GM23338 (cell line): Measurements from ENCODE around the gene PIK3AP1. TPM values are rescaled to one million over a fixed set of nuclear protein-coding genes. Genes with fewer than 3 reads are reported as not detected.

Experiments used
- ATAC-seq: fragments of 200-7000 bp; cut with Tn5 transposase; 3 replicates; pipeline ENCODE4 v1.9.1; 2020
- DNase-seq: peaks from one replicate; pipeline ENCODE4 v3.0.0-alpha.2; 2015; ENCODE audit warnings: low spot score
- H2AFZ ChIP-seq: fragments of 200-600 bp; sonication (generic); 2 replicates; pipeline ENCODE4 v1.8.0; 2016; ENCODE audit warnings: antibody characterized with exemption, mild to moderate bottlenecking, moderate library complexity
- H3F3A ChIP-seq: fragments of 200-600 bp; sonication (generic); replicated peaks from 2 replicates; pipeline ENCODE4 v1.8.0; 2017; ENCODE audit warnings: antibody characterized with exemption, mixed run types, low read depth
- H3K27ac ChIP-seq: fragments of 200-600 bp; sonication (generic); 2 replicates; pipeline ENCODE4 v1.6.1; 2016; ENCODE audit warnings: low read depth
- H3K27me3 ChIP-seq: fragments of 200-600 bp; sonication (generic); 2 replicates; pipeline ENCODE4 v1.8.0; 2016; ENCODE audit warnings: mild to moderate bottlenecking, mixed run types, moderate library complexity; ENCODE audit not compliant: insufficient read depth
- H3K36me3 ChIP-seq: fragments of 200-600 bp; sonication (generic); 2 replicates; pipeline ENCODE4 v1.8.0; 2016; ENCODE audit warnings: mild to moderate bottlenecking; ENCODE audit not compliant: insufficient read depth
- H3K4me1 ChIP-seq: fragments of 200-600 bp; sonication (generic); 2 replicates; pipeline ENCODE4 v1.8.0; 2016; ENCODE audit warnings: mild to moderate bottlenecking, moderate library complexity; ENCODE audit not compliant: insufficient read depth
- H3K4me2 ChIP-seq: fragments of 200-600 bp; sonication (generic); 2 replicates; pipeline ENCODE4 v1.7.1; 2017; ENCODE audit warnings: mixed run types
- H3K4me3 ChIP-seq: fragments of 200-600 bp; sonication (generic); 2 replicates; pipeline ENCODE4 v1.6.1; 2016; ENCODE audit warnings: mixed run types
- H3K79me2 ChIP-seq: fragments of 200-600 bp; sonication (generic); replicated peaks from 2 replicates; pipeline ENCODE4 v1.8.0; 2017; ENCODE audit warnings: mild to moderate bottlenecking; ENCODE audit not compliant: insufficient read depth
- H3K9me2 ChIP-seq: fragments of 200-600 bp; sonication (generic); 2 replicates; pipeline ENCODE4 v1.8.0; 2017; ENCODE audit not compliant: insufficient read depth
- H4K20me1 ChIP-seq: fragments of 200-600 bp; sonication (generic); replicated peaks from 2 replicates; pipeline ENCODE4 v1.8.0; 2017; ENCODE audit warnings: mild to moderate bottlenecking; ENCODE audit not compliant: insufficient read depth
- H3K27ac Mint-ChIP-seq: 2 replicates; pipeline ENCODE4 v1.8.0; 2020; ENCODE audit warnings: inconsistent platforms, mild to moderate bottlenecking, moderate library complexity, mixed read lengths
- H3K27me3 Mint-ChIP-seq: 3 replicates; pipeline ENCODE4 v1.8.0; 2022; ENCODE audit warnings: low read depth, mild to moderate bottlenecking, moderate library complexity, mixed read lengths, inconsistent platforms; ENCODE audit not compliant: insufficient read depth, poor library complexity
- H3K36me3 Mint-ChIP-seq: 3 replicates; pipeline ENCODE4 v1.8.0; 2021; ENCODE audit warnings: low read depth, mild to moderate bottlenecking, inconsistent platforms, moderate library complexity, mixed read lengths
- H3K4me1 Mint-ChIP-seq: 3 replicates; pipeline ENCODE4 v1.8.0; 2020; ENCODE audit warnings: mild to moderate bottlenecking, inconsistent platforms, mixed read lengths
- H3K4me3 Mint-ChIP-seq: 3 replicates; pipeline ENCODE4 v1.8.0; 2021; ENCODE audit warnings: moderate library complexity, mild to moderate bottlenecking, inconsistent platforms, mixed read lengths
- H3K9me3 Mint-ChIP-seq: 3 replicates; pipeline ENCODE4 v1.8.0; 2020; ENCODE audit warnings: moderate library complexity, mild to moderate bottlenecking, inconsistent platforms, mixed read lengths
- CREB1 ChIP-seq: fragments of 250-450 bp; sonication (Bioruptor Pico); IDR thresholded peaks from 2 replicates; pipeline ENCODE4 v1.5.0; 2020; ENCODE audit warnings: low read depth, mild to moderate bottlenecking, moderate library complexity
- EZH2 ChIP-seq: fragments of 200-600 bp; sonication (generic); IDR thresholded peaks from one replicate; pipeline ENCODE4 v1.8.0; 2017; ENCODE audit warnings: antibody characterized with exemption, mild to moderate bottlenecking, low read depth; ENCODE audit not compliant: unreplicated experiment
- EZH2phosphoT487 ChIP-seq: fragments of 200-600 bp; sonication (generic); IDR thresholded peaks from one replicate; pipeline ENCODE4 v1.8.1; 2018; ENCODE audit warnings: antibody characterized with exemption; ENCODE audit not compliant: unreplicated experiment
- JUNB ChIP-seq: IDR thresholded peaks from one replicate; pipeline ENCODE4 v1.6.1; 2016; ENCODE audit warnings: antibody characterized with exemption; ENCODE audit not compliant: unreplicated experiment
- NANOG ChIP-seq: IDR thresholded peaks from 2 replicates; pipeline ENCODE4 v1.6.1; 2016; ENCODE audit warnings: antibody characterized with exemption, borderline replicate concordance
- POLR2AphosphoS5 ChIP-seq: IDR thresholded peaks from 2 replicates; pipeline ENCODE4 v1.6.1; 2016; ENCODE audit warnings: antibody characterized with exemption, low read depth
- STAT1 ChIP-seq: IDR thresholded peaks from one replicate; pipeline ENCODE4 v1.6.1; 2016; ENCODE audit warnings: antibody characterized with exemption; ENCODE audit not compliant: unreplicated experiment
- ZNF114 ChIP-seq: fragments of 250-450 bp; sonication (Bioruptor Pico); IDR thresholded peaks from 2 replicates; pipeline ENCODE4 v1.5.0; 2020; ENCODE audit warnings: mild to moderate bottlenecking, moderate library complexity
- ZNF462 ChIP-seq: fragments of 250-450 bp; sonication (Bioruptor Pico); IDR thresholded peaks from 2 replicates; pipeline ENCODE4 v1.5.0; 2020; ENCODE audit warnings: mild to moderate bottlenecking, moderate library complexity
- polyA plus RNA-seq: library from polyadenylated mRNA; unstranded; fragments of >200 nt; fragmentation: Nextera tagmentation; extraction: Ambion mirVana; gene quantifications from 2 replicates; pipeline ENCODE4 v1.2.1, GENCODE V29; 2016
- total RNA-seq: library from RNA; depleted of rRNA; stranded (reverse); fragments of >200 nt; shearing (Covaris generic); gene quantifications from 2 replicates; pipeline ENCODE4 v1.2.3, GENCODE V29; 2014
- TF ChIP-seq, protein P1 (sequence below): IDR thresholded peaks from one replicate; pipeline ENCODE4 v1.6.1; 2018; ENCODE audit warnings: antibody characterized with exemption; ENCODE audit not compliant: unreplicated experiment
- TF ChIP-seq, protein P2 (sequence below): IDR thresholded peaks from 2 replicates; pipeline ENCODE4 v1.6.1; 2016; ENCODE audit warnings: antibody characterized with exemption

Gene PIK3AP1
- total and polyA plus RNA-seq, 2 experiments from 2014 or later, result 0.65 to 2.3 TPM

- Histone ChIP-seq H2AFZ (no peak overlapping the region), H3K27me3 (no peaks in the 10 kb centered on the region), H3K36me3 (no peaks in the 10 kb centered on the region), H3K9me2 (no peaks in the 10 kb centered on the region), H3K79me2 (no peaks in the 10 kb centered on the region), H3F3A (no peaks in the 10 kb centered on the region), H3K4me3 (no peak overlapping the region), H3K27ac (no peak overlapping the region), H3K4me2 (no peak overlapping the region), H4K20me1 (0 out of 2 replicates have a peak, but pooled peaks cover 3% of the 10 kb centered on the region), H3K4me1 (no peaks in the 10 kb centered on the region)
- Mint-ChIP-seq H3K4me1 (peaks cover 3% of the 10 kb centered on the region; the same call in 2 of the 3 replicates), H3K4me3 (no peak overlapping the region), H3K27me3 (peaks cover 2% of the 10 kb centered on the region), H3K27ac (no peak overlapping the region), H3K9me3 (no peaks in the 10 kb centered on the region), H3K36me3 (no peaks in the 10 kb centered on the region)
- TF ChIP-seq EZH2, result no peak
- no peak for TF ChIP-seq NANOG
- TF ChIP-seq JUNB, result no peak
- TF ChIP-seq ZNF114, result no peak
- DNase-seq (no peak), ATAC-seq (no peak)
These were observed 15.2 kb downstream of the PIK3AP1 start for GRCh38 chr10:96705134-96705533.

DNA sequence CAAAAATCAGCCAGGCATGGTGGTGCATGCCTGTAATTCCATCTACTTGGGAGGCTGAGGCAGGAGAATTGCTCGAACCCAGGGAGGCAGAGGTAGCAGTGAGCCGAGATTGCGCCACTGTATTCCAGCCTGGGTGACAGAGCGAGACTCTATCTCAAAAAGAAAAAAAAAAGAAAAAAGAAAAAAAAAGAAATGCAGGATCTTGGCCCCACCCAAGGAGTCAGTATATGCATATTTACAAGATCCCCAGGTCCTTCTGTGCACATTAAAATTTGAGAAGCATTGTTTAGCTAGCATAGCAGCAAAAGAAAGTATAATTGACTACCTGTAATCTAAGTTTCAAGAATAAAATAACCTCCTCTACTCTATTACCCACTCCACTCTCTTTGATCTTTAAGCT, 15.8 kb downstream of the PIK3AP1 start:
- peaks cover 2% of the 10 kb centered on the region for H3K27me3 Mint-ChIP-seq
- H3K4me3 Mint-ChIP-seq, result no peak overlapping the region
- Histone ChIP-seq H3K9me2 (no peaks in the 10 kb centered on the region), H3K79me2 (no peaks in the 10 kb centered on the region), H3K36me3 (no peaks in the 10 kb centered on the region), H4K20me1 (0 out of 2 replicates have a peak, but pooled peaks cover 3% of the 10 kb centered on the region), H3K27me3 (no peaks in the 10 kb centered on the region), H3F3A (no peaks in the 10 kb centered on the region), H3K4me2 (no peak overlapping the region), H3K4me3 (no peak overlapping the region), H3K4me1 (no peaks in the 10 kb centered on the region), H2AFZ (no peak overlapping the region), H3K27ac (no peak overlapping the region)
- H3K27ac Mint-ChIP-seq, result no peak overlapping the region
- no peaks in the 10 kb centered on the region for H3K36me3 Mint-ChIP-seq
- no peaks in the 10 kb centered on the region for H3K9me3 Mint-ChIP-seq
- H3K4me1 Mint-ChIP-seq, result peaks cover 3% of the 10 kb centered on the region; the same call in 2 of the 3 replicates
- no peak for DNase-seq
- ATAC-seq, result no peak
- no peak for TF ChIP-seq EZH2phosphoT487
- TF ChIP-seq, protein P1, sequence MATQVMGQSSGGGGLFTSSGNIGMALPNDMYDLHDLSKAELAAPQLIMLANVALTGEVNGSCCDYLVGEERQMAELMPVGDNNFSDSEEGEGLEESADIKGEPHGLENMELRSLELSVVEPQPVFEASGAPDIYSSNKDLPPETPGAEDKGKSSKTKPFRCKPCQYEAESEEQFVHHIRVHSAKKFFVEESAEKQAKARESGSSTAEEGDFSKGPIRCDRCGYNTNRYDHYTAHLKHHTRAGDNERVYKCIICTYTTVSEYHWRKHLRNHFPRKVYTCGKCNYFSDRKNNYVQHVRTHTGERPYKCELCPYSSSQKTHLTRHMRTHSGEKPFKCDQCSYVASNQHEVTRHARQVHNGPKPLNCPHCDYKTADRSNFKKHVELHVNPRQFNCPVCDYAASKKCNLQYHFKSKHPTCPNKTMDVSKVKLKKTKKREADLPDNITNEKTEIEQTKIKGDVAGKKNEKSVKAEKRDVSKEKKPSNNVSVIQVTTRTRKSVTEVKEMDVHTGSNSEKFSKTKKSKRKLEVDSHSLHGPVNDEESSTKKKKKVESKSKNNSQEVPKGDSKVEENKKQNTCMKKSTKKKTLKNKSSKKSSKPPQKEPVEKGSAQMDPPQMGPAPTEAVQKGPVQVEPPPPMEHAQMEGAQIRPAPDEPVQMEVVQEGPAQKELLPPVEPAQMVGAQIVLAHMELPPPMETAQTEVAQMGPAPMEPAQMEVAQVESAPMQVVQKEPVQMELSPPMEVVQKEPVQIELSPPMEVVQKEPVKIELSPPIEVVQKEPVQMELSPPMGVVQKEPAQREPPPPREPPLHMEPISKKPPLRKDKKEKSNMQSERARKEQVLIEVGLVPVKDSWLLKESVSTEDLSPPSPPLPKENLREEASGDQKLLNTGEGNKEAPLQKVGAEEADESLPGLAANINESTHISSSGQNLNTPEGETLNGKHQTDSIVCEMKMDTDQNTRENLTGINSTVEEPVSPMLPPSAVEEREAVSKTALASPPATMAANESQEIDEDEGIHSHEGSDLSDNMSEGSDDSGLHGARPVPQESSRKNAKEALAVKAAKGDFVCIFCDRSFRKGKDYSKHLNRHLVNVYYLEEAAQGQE, result no peak
- TF ChIP-seq STAT1, result no peak
- TF ChIP-seq, protein P2, sequence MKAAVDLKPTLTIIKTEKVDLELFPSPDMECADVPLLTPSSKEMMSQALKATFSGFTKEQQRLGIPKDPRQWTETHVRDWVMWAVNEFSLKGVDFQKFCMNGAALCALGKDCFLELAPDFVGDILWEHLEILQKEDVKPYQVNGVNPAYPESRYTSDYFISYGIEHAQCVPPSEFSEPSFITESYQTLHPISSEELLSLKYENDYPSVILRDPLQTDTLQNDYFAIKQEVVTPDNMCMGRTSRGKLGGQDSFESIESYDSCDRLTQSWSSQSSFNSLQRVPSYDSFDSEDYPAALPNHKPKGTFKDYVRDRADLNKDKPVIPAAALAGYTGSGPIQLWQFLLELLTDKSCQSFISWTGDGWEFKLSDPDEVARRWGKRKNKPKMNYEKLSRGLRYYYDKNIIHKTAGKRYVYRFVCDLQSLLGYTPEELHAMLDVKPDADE, result no peak
- TF ChIP-seq CREB1 (CRISPR knock-in tag), result no peak
- TF ChIP-seq POLR2AphosphoS5, result no peak
- no peak for TF ChIP-seq NANOG
- no peak for TF ChIP-seq ZNF462 (CRISPR knock-in tag)
